Dermis blood vessel endothelial cell (primary cell): ENCODE measurements around the gene POLG. TPM values are rescaled to one million over a fixed set of nuclear protein-coding genes. Genes with fewer than 3 reads are reported as not detected.

ENCODE experiments used
- DNase-seq: peaks from one replicate; pipeline ENCODE4 v3.0.0; 2010
- total RNA-seq: library from RNA; depleted of rRNA; stranded (reverse); fragments of >200 nt; gene quantifications from 2 replicates; pipeline ENCODE4 v1.2.3, GENCODE V29; 2014

Gene POLG
- total RNA-seq, 1 donor from 2014 or later = 114 TPM

DNA sequence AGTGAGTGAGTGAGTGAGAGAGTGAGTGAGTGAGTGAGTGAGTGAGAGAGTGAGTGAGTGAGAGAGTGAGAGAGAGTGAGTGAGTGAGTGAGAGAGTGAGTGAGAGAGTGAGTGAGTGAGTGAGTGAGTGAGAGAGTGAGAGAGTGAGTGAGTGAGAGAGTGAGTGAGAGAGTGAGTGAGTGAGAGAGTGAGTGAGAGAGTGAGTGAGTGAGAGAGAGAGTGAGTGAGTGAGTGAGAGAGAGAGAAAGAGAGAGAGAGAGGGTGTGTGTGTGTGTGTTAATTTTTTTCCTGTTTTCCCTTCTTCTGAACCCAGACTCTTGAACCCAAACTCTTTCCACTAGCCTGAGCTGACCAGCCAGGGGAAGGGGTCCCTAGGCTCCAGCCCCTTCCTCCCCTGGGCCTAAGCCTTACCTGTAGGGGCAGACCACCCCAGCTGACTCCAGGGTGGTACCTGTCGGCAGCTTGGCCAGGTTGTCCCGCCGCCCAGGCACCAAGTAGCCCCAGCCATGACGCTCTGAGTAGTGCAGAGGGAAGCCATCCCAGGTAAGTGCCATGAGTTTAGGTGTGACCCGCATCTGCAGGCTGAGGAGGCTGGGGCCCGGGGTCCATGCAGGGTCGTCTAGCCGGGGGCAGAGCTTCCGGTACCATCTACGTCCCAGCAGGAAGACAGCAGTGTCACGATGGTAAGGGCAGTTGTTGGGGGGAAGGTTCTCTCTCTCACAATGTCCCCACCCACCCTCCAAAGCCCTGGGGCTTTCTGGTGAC is 9.4 kb downstream of the POLG start:
- DNase-seq = no peak

DNA sequence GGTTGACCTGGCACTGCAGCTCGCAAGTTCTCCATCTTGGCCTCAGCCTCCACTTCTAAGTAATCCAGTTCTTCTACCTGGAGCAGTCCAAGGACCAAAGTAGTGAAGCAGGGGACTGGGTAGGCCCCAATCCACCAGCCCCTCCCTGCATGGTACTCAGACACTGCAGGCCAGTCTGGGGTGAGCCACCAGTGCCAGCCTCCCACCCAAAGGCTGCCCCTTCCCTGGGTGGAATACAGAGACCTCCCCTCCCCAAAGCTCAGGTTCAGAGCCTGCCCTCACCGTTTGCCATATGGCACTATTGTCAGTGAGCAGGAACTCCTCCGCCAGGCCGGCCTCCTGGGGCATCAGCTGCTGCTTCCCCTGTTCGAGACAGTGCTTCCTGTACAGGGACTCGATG is 10.8 kb downstream of the POLG start:
- DNase-seq = no peak

DNA sequence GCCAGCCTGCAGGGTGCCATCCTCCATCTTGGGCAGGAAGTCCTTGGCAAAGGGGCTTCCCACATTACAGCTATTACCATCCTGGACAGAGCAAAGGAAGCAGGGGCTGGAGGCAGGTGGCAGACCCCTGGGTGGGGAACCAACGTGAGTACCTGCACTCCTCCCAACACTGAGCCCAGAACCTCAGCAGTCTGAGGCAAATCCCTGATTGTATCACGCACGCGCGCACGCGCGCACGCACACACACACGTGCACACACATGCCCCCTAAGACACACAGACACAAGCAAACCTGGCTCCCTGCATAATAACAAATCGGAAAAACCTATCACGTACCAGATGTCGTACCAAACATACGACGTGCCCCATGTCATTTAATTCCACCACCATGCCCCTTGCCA is 11.8 kb downstream of the POLG start:
- DNase-seq = no peak

DNA sequence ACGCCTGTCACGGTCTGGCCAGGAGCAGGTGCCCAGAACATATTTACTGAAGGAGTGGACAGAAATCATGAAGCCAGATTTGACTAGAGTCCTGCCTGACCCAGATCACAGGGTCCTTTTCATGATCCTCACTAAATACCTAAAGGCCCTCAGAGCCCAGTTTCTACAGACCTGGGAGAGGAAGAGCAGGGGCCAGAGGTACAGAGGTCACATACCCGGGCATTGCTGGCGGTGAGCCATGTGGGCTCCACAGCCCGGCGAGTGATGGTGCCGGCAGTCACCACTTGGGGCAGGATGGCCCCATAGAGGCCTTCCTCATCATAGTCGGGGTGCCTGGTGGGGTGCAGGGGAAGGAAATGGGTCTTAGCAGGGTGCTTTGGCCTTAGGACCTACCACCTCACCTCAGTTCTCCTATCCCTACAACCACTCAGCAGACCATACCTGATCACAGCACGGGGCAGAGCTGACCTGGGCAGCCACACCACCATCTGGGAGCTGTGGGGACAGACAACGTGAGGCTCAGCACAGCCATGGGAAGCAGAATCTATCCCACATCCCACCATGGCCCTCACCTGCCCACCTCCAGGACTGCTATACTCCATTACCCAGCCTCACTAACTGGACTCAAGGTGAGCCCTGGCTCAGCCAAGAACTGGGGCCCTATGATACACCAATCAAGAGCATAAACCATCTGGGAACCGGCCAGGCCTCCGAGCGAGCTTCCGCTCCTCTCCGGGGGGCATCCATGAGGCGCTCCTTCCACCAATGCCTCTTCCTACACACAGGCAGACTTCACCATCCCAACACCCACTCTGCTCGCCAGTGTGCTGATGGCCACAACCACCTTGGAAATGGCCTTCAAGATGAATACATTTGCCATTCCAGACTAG is 12.9 kb downstream of the POLG start:
- DNase-seq = no peak

DNA sequence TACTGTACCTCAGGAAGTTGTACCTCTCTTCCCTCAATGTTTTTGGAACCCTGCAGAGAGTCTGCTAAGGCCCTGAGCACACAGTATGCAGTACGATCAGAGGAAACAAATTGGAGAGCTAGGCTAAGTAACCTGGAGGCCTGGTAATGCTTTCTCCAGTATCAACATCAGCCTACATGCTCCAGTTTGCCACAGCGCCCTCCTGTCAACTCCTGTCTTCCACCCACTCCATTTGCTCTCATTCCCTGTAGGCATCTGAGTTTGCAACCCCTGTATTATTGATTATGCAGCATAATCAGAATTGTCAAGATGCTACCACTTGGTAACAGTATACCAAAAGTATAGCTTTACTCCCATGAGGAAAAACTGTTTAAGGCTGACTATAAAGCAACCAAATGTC is 14.4 kb downstream of the POLG start:
- DNase-seq = no peak

DNA sequence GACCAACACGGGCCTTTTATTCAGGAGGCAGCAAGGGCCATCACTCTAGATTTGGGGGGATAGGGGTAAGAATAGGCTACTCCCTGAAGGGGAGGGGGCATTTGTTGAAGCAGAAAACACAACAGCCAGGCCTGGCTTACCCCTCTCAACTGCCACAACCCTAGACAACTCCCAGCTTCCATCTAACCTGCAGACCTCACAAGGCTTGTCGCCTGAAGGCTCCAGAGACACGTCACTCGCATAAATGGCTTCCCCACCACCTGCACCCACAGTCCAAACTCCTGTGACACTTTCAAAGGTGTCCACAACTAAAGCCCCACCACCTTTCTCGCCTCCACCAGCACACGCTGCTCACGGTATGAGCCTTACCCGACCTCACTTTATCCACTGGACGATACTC is 14.9 kb downstream of the POLG start:
- DNase-seq = no peak

DNA sequence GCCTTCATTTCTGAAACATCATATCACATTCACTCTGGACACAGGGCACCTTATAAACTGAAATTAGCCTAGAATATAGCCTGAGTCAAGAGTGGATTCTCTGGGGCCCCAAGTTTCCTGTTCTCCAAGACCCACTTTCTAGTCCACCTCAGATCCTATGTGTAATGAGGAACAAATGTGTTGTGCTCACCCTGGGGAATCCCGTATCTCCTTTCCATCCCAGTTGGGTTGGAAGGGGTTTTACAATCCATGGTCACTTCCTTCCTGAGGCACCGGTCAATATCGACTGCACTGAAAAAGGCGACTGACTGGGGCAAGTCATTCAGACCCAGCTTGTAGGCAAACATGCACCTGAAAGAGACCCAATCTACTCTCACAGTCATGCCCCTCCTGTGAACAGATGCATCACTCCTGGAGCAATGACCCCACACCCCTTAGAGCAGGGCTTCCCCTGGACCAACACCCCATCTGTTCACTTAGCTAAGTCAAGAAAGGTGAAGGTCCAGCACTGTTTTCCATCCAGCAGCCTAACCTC is 17.4 kb downstream of the POLG start:
- DNase-seq = peak; percentile 60

DNA sequence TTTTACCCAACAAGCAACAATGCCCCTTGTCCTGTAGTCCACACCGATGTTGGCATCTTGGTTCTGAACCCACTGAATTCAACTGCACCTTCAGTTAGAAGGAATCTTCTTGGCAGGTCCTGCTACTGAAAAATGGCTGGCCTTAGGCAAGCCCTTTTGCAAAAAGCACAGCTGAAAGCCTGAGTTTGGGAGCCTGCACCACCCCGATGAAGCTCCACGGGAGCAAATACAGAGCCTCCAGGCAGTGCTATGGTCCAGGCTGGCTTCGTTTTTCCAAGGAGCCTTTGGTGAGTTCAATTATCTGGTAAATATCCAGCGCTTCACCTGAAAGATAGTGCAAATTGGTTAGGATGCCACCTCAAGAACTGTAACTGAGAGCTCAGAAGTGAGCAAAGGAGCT is 18.1 kb downstream of the POLG start:
- DNase-seq = no peak

DNA sequence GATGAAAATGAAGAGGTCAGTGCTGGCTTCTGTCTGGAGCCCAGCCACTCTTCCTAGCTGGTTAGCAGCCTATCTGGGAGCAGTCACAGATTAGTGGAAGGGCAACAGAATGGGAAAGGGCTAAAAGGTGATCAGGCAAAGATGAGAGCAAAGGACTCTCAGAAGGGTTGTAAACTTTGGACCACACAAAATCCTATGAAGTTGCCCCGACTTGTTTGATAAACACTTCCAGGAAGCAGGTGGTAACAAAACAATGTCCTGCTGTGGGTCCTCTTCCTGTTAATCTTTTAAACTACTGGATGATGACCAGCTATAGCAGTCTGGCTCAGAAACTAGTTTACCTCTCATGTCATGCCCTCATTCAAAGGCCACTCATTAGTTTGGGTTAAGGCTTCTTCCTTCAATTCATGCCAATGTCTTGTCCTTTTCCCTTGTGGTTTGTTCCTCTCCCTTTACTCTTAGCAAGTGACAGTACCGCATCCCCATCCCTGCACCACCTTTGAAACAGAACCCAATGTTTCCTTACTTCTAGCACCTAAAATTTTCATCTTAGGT is 19.2 kb downstream of the POLG start:
- DNase-seq = peak; percentile 54

DNA sequence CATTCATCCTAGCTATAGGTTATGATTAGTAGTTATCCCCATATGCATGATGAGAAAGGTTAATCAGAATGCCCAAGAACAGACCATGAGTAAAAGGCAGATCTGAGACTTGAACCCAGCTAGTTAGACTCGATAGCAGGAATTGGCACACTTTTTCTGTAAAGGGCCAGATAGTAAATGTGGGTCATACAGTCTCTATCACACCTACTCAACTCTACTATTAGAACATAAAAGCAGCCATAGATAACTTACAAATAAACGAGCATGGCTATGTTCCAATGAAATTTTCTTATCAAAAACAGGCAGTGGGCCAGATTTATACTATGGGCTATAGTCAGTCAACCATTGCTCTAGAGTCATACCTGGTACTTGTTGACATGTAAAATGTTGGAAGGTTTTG is 24.6 kb downstream of the POLG start:
- no peak for DNase-seq

DNA sequence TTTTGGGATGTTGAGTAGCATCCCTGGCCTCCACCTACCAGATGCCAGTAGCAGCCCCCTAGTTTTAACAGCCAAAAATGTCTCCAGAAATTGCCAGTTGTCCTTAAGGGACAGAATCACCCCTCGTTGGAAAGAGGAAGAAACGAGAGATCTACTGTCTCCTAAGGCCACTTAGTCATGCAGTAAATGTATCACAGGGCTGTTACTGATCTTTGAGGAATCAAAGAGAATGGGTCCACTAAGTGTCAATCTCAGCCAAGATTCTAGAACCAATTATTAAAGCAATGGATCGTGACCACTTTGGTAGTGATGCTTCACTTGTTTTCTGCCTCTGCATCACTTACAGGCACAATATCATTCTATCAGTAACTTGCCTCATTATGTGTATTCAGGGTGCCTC is 26.4 kb downstream of the POLG start:
- no peak for DNase-seq

DNA sequence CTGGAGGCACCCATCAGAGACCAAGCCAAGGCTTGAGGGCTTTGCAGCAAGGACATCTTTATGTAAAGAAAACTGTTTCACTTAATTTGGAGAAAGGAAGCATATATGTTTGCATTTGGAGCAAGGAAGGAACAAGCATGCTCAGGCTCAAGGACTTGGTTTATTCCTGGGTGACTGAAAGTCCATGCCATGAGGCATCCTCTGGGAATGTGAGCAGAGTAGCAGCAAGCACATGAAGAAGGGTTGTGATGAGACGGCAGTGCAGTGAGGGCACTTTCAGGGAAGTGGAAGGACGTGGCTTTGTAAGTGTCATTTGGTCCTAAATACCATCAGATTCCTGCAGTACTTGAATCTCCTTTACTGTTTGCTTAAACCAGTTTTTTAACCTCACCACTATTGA is 26.8 kb downstream of the POLG start:
- DNase-seq = no peak

DNA sequence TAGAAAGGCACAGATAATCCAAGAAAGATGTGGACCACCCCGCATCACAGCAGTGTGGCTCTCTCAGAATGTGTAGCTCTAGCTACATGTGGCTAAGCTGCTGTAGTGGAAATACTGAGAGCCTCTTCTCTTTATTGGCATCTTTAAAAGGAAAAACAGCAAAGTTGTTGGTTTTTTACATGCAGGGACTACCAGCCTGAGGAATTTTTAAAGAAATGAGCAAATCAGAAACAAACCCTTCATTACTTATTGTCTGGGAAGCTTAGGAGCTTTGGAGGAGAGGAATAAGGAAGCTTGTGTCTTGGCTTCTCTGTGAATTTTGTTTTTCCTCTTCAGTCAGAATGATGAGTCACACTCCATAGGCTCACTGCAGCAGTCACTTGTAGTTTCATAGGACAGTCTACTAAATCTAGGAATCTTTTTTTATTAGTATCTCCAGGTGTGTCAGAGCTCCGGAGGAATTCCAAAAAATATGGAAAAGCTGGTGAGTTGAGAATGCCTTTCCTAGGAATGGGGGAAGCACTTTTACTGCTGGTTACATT is 27.5 kb downstream of the POLG start:
- peak; percentile 50 for DNase-seq

DNA sequence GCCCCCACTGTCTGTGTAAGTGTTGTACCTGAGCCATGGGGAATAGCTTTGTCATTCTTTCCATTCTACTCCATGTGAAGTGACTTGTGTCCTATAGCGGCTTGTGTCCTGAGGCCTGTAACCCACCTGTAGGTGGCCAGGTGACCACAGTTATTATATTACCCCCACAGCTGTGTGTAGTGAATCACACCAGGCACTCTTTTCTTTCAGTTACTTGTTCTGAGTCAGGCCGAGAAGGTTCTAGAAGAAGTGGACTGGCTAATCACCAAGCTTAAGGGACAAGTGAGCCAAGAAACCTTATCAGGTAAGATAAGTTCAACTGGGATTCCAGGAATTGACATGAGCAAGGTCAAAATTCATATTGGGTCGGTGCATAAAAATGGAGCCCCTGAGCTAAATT is 29.2 kb downstream of the POLG start:
- no peak for DNase-seq

DNA sequence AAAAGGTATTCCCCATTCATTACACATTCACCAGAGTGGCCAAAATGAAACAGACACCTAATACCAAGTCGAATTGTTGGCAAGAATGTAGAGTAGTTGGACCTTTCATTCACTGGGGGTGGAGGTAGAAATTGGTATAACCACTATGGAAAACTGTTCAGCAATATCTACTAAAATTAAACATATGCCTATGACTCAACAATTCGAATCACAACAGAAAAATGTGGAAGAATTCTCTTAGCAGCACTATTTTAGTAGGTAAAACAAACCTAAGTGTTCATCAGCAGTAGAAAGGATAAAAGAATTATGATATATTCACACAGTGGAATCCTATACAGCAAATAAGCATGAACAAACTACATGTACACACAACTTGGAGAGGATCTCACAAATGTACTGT is 30.6 kb downstream of the POLG start:
- no peak for DNase-seq

DNA sequence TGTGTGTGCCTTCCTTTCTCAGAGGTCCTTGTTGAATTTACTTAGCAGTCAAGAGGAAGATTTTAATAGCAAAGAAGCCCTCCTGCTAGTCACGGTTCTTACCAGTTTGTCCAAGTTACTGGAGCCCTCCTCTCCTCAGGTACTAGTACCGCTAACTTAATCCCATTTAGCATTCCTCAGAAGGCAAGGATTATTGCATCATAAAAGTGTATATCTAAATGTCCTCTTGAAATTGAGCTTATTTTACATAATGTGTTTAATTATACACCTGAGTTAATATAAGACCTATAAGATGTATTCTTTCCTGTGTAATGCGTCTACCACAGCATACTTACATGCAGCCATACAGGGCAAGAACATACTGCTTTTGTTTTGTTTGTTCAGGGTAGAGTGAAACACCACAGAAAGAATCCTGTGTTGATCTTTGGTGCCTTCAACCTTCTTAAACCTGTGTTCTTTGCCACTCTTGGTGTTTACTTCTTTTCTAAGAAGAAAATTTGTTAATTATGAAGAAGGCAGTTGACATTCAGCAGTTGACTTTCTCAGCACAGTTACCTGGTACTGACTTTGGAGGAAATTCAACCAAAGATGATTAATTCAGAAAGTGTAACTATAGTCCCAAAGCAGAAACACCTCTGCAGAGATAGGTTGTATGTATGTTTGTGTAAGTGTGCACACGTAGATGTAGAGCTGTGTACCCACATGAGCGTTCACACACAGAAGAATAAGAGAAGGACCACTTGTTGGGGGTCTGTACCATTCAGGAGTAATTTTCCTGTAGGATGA is 33.1 kb downstream of the POLG start:
- DNase-seq = no peak

DNA sequence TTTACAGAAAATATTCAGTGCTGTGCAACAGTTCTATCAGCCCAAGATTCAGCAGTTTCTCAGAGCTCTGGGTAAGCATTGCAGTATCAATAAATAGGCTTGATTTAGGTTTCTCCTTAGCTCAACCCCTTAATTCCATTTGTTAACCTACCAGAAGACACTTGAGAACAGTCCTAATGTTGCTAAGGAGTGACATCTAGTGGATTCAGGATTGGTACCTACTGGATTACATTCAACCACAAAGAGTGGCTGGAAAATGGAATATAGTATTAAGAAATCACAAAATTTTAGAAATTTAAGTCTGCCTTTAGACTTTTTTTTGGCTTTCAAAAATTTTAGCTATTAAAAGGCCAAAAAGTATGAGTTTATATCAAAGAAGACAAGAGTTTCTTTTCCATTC is 34.7 kb downstream of the POLG start:
- peak; percentile 51 for DNase-seq

DNA sequence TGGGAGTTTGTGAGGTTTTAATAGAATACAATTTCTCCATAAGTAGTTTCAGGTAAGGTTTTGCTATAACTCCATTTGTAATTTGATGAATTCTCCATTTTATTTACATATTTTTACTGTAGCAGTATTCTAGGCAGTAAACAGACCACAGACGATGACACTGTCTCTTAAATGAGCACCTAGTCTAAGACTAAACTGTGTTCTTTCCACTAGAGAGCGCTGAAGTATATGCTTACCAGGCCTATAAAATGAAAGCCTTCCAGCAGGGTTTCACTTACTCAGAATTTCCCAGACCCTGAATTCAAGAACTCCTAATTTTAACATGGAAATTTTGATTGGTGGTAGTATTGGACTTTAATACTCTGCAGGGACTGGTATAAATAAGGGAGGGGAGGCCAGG is 41.6 kb downstream of the POLG start:
- DNase-seq = no peak

DNA sequence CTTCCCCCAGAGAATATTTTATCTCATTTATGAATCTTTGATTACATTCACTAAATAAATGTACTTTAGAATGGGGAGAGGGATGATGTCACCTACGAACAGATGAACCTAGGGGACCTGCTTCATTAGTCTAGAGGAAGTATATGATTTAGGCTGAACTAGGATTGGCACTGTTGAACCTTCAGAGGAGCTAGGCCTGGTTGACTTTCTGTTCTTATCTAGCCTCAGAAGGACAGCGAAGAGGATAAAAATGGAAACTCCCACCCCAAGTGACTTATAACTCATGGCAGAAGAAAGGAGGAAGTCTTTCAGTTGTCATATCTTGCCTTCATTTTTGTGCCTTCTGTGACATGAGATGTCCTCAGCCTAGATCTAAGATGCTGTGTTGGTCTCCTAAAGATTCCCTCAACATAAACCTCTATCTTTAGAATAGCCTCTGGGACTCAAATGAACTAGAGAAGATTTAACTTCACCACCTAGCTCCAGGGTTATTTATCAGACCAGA is 42.6 kb downstream of the POLG start:
- no peak for DNase-seq

DNA sequence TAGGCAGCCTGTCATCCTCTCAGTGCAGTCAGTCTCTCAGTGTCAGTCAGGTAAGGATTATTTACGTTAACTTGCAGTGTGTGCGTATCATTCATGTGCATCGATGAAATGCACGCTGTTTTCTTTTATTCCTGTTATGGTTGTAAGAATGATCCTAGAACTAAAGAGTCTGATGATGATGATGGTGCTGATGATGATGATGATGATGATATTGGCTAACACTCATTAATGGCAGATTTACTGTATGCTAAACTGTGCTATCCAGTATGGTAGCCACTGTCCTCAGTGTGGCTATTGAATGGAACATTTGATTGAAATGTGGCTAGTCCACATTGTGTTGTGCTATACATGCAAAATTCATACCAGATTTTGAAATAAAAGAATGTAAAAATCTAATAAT is 51.4 kb downstream of the POLG start:
- no peak for DNase-seq

DNA sequence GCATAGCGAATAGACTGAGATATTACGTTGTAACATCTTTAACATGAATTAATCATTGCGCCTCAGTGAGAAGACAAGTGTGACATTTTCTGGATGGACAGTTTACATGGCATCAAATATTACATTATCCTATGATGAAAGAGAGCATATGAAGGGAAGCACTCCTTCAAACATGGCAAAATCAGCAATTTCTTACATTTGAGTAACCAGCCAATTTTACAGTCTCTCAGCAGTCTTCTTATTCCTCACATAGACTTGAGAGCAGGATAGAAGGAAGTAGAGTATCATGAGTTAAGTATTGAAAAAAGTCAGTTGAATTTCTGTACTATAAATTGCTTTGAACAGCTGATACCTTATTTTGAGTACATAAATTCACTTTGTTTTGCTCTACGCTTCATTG is 52.0 kb downstream of the POLG start:
- DNase-seq = no peak

DNA sequence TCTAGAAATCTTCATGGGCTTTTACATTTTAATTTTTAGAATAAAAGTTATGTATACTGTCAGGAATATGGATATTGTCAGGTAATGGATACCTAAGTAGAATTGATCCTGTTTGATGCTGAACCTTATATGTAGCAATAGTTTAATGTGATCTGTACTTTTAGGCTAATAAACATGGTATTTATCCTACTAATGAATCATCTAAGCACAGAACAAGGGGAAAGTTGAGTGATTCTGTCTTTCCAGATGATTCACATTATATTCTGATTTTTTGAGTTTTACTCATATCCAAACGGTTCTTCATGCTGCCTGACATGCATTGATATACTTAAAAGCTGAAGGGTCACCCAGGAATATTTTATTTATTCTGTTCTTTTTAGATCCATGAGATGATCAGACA is 56.3 kb downstream of the POLG start:
- no peak for DNase-seq
